CD4-positive, alpha-beta T cell treated with Interleukin-4 for 1 hour (primary cell): ENCODE results near the gene SRGAP3.
A peak's percentile ranks its signal among the peaks of the same experiment; 100 is the strongest.

ENCODE experiments used
- DNase-seq, 2 donors: peaks; one replicate each; pipeline ENCODE4 v3.0.0-alpha.2; 2020 to 2022

SRGAP3 gene

GRCh38 chr3:9251055-9251786 lies 1.8 kb upstream of the SRGAP3 start:
- no peak for DNase-seq

GRCh38 chr3:9250236-9250635 lies 790 bp upstream of the SRGAP3 start:
- no peak for DNase-seq

- peak in 1 of 2 donors; percentile 2 for DNase-seq
Measured at GRCh38 chr3:9248522-9249271, 749 bp downstream of the SRGAP3 start.

GRCh38 chr3:9247941-9248521 lies 1.4 kb downstream of the SRGAP3 start:
- DNase-seq, result peak in 1 of 2 donors; percentile 4

GRCh38 chr3:9247361-9247940 lies 2.0 kb downstream of the SRGAP3 start:
- DNase-seq, result no peak

GRCh38 chr3:9246189-9246588 lies 3.3 kb downstream of the SRGAP3 start:
- DNase-seq, result no peak

- DNase-seq, result no peak
Measured at GRCh38 chr3:9244495-9245183, 4.8 kb downstream of the SRGAP3 start.

GRCh38 chr3:9241956-9242355 lies 7.5 kb downstream of the SRGAP3 start:
- no peak for DNase-seq

- DNase-seq, result no peak
Measured at GRCh38 chr3:9239680-9240079, 9.8 kb downstream of the SRGAP3 start.

- DNase-seq, result no peak
Measured at GRCh38 chr3:9238721-9239295, 10.6 kb downstream of the SRGAP3 start.

- DNase-seq, result no peak
Measured at GRCh38 chr3:9238276-9238675, 11.2 kb downstream of the SRGAP3 start.

- DNase-seq, result no peak
Measured at GRCh38 chr3:9233814-9234600, 15.4 kb downstream of the SRGAP3 start.

- no peak for DNase-seq
Measured at GRCh38 chr3:9233101-9233500, 16.3 kb downstream of the SRGAP3 start.

GRCh38 chr3:9231937-9232336 lies 17.5 kb downstream of the SRGAP3 start:
- DNase-seq, result no peak

GRCh38 chr3:9231471-9231870 lies 18.0 kb downstream of the SRGAP3 start:
- DNase-seq, result no peak

GRCh38 chr3:9231006-9231405 lies 18.4 kb downstream of the SRGAP3 start:
- DNase-seq, result no peak

GRCh38 chr3:9230596-9230995 lies 18.9 kb downstream of the SRGAP3 start:
- DNase-seq, result no peak

- no peak for DNase-seq
Measured at GRCh38 chr3:9229879-9230278, 19.6 kb downstream of the SRGAP3 start.

- no peak for DNase-seq
Measured at GRCh38 chr3:9229325-9229724, 20.1 kb downstream of the SRGAP3 start.

GRCh38 chr3:9226326-9226725 lies 23.1 kb downstream of the SRGAP3 start:
- DNase-seq, result no peak

GRCh38 chr3:9225268-9225667 lies 24.2 kb downstream of the SRGAP3 start:
- no peak for DNase-seq

GRCh38 chr3:9224490-9224889 lies 25.0 kb downstream of the SRGAP3 start:
- no peak for DNase-seq
